ENCODE data around the gene TUBB2A.
"Not testable (repeated sequence)": the region's sequence is repeated elsewhere in the genome, so short reads cannot be mapped to it uniquely, and the experiment has no call there.

The TUBB2A gene

DNA sequence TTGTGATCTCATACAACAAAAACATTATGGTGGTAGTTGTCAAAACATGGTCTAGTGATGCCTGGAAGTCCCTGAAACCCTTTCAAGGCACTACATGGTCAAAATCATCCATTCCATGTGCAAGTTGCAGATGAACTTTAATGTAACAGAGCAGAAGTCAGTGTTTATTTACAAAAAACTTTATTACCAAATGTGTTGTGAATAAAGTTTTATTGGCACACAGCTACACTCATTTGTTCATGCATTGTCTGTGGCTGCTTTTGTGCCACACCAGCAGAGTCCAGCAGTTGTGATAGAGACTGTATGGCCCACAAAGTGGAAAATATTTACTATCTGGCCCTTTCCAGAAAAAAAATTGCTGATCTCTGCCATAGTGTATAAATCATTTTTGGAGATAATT, 43.3 kb upstream of the TUBB2A start:
- DNase-seq (ENCODE audit: low read depth), result no peak
- no peak overlapping the region for H3K4me3 ChIP-seq (ENCODE audit: low read length)
- TF ChIP-seq, protein P1, sequence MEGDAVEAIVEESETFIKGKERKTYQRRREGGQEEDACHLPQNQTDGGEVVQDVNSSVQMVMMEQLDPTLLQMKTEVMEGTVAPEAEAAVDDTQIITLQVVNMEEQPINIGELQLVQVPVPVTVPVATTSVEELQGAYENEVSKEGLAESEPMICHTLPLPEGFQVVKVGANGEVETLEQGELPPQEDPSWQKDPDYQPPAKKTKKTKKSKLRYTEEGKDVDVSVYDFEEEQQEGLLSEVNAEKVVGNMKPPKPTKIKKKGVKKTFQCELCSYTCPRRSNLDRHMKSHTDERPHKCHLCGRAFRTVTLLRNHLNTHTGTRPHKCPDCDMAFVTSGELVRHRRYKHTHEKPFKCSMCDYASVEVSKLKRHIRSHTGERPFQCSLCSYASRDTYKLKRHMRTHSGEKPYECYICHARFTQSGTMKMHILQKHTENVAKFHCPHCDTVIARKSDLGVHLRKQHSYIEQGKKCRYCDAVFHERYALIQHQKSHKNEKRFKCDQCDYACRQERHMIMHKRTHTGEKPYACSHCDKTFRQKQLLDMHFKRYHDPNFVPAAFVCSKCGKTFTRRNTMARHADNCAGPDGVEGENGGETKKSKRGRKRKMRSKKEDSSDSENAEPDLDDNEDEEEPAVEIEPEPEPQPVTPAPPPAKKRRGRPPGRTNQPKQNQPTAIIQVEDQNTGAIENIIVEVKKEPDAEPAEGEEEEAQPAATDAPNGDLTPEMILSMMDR (conservative IDR thresholded peaks at IDR 0.05; ENCODE audit: low read depth, low read length), result no peak

DNA sequence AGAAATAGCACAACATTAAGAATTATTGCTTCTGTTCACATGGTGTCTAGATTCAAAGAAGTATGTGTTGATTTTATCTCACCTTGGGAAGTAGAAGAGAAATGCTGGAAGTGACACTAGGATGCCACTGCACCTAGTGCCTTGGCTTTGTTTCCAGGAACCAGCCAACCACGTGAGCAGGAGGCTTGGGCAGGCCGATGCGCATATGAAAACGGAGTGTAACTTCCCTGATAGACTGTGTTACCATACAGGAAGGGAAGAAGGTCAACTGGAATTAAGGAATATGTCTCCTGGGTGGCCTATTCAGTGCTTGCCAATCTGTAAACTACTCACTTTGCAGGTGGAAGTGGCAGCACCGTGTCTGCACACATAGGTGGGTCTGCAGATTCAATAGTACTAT, 42.0 kb upstream of the TUBB2A start:
- H3K4me3 ChIP-seq (ENCODE audit: low read length), result no peak overlapping the region
- TF ChIP-seq, protein P1 (conservative IDR thresholded peaks at IDR 0.05; ENCODE audit: low read depth, low read length), result no peak
- DNase-seq (ENCODE audit: low read depth), result no peak

DNA sequence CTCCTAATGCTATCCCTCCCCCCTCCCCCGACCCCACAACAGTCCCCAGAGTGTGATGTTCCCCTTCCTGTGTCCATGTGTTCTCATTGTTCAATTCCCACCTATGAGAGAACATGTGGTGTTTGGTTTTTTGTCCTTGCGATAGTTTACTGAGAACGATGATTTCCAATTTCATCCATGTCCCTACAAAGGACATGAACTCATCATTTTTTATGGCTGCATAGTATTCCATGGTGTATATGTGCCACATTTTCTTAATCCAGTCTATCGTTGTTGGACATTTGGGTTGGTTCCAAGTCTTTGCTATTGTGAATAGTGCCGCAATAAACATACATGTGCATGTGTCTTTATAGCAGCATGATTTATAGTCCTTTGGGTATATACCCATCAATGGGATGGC, 40.4 kb upstream of the TUBB2A start:
- H3K4me3 ChIP-seq (ENCODE audit: low read length); DNase-seq (ENCODE audit: low read depth): not testable (repeated sequence)

DNA sequence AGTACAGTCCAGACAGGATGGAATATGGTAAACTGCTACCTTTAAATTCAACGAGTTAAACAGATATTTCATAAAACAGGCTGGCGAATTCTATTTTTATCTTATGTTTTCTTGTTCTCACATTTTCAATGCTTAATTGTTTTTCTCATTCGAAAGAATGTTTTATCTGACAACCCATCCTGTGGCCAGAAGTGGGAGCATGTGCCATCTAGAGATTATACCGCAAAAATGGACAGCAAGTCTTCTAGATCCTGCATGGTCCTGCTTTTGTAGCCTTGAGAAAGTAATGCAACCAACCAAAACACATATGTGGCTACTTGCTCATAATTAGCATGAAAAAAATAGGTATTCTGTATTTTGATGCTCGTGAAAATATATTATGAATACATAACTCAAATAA, 39.4 kb upstream of the TUBB2A start:
- TF ChIP-seq, protein P1 (conservative IDR thresholded peaks at IDR 0.05; ENCODE audit: low read depth, low read length), result no peak
- no peak for DNase-seq (ENCODE audit: low read depth)
- H3K4me3 ChIP-seq (ENCODE audit: low read length), result no peak overlapping the region

DNA sequence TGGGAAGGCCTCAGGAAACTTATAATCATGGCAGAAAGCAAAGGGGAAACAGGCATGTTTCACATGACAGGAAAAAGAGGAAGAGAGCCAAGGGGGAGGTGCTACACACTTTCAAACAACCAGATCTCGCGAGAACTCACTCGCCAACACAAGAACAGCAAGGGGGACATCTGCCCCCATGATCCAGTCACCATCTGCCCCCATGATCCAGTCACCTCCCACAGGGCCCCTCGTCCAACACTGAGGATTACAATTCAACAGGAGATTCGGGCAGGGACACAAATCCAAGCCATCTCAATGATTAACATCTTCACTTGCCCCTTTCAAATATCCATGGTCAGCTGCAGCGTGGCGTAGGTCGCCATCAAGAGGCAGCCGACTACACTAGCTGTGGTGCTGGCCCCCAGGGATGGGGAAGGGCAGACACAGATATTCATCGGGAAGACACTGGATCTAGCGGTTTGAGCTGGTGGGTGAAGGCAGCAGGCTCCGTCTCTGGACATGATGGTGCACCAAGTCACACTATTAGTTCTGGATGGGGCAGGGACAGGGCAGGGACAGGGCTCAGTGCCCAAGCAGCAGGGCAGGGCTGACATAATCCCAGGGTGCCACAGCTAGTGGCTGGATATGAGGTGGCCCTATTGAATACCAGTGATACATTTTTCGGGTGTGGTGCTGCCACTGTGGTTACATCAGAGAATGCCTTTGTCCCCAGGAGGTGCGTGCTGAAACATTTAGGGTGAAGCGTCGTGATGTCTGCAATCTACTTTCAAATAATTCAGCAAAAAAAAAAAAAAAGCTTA, 38.6 kb upstream of the TUBB2A start:
- no peak for DNase-seq (ENCODE audit: low read depth)
- TF ChIP-seq, protein P1 (conservative IDR thresholded peaks at IDR 0.05; ENCODE audit: low read depth, low read length), result no peak
- no peak overlapping the region for H3K4me3 ChIP-seq (ENCODE audit: low read length)

DNA sequence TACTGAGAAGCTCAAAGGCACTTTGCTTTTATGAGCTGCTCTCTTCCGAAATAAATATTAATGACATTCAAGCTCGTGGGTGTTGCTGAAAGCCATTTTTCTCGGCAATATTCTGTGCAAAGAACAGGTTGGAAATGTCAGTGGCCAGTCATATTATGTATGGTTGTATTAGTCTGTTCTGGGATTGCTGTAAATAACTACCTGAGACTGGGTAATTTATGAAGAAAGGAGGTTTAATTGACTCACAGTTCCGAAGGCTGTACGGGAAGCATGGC, 38.0 kb upstream of the TUBB2A start:
- TF ChIP-seq, protein P1 (conservative IDR thresholded peaks at IDR 0.05; ENCODE audit: low read depth, low read length), result no peak
- H3K4me3 ChIP-seq (ENCODE audit: low read length), result no peak overlapping the region
- DNase-seq (ENCODE audit: low read depth), result no peak

DNA sequence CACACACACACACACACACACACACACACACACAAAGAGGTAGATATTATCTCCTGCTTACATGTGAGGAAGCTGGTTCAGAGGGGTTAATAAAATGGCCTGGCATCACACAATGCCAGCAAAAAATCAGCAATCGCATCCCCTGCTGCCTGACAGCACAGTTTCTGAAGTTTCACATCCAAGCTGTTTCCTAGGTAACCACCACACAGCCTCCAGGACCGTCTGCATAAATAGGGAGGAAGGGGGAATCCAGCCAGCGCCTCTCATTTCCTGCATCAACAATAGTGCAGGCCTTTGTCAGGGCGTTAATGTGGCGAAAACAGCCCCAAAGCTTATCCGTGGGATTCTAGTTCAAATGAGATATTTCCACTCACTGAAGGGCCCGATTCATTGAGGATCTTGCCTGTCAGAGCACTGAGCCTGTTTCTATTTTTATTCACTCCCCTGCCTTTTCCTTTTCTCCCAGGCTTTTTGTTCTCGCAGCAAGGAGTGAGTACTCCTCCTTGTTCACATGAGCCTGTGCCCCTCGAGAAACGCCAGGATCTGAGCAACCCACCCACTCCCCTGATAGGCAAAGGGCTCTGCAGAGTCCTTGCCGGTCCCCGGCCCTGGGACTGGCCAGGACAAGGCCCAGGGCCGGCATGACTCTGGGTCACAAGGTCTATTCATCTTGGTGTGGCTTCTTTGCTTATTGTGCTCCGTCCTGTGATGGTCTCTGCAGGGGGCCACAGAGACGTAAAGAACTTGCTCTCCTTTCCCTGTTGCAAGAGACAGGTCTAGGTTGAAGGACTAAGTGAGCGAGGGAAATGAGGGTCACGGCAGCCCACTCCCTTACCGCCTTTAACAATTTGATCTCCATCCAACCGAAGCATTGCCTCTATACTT, 37.4 kb upstream of the TUBB2A start:
- TF ChIP-seq, protein P1 (conservative IDR thresholded peaks at IDR 0.05; ENCODE audit: low read depth, low read length), result no peak
- no peak for DNase-seq (ENCODE audit: low read depth)
- H3K4me3 ChIP-seq (ENCODE audit: low read length), result no peak overlapping the region
